Dermis lymphatic vessel endothelial cell (primary cell): ENCODE results near the gene NTN3. TPM values are rescaled to one million over a fixed set of nuclear protein-coding genes. Genes with fewer than 3 reads are reported as not detected.

Source experiments
- total RNA-seq: library from RNA; depleted of rRNA; stranded (reverse); fragments of >200 nt; gene quantifications from 2 replicates; pipeline ENCODE4 v1.2.1, GENCODE V29; 2014

The NTN3 gene
- total RNA-seq, result 0.09 TPM in 1 of 2 replicates, not detected in the other

GRCh38 chr16:2471016-2471652, at the start of gene NTN3:
Gene NTN3, plus strand, starts transcription at chr16:2471297. Its CDS starts 405 bp downstream, at chr16:2471702.

GRCh38 chr16:2429034-2429770, 41.9 kb upstream of the NTN3 start, which contains the start of gene CCNF:
Gene CCNF, plus strand, starts transcription at chr16:2429447. Its CDS starts 35 bp downstream, at chr16:2429482.

GRCh38 chr16:2459647-2460390, 11.3 kb upstream of the NTN3 start, which contains the start of gene TEDC2:
Gene TEDC2, plus strand, starts transcription at chr16:2460109. Its CDS starts 36 bp downstream, at chr16:2460145.

GRCh38 chr16:2474877-2475412, 3.8 kb downstream of the NTN3 start, which contains the start of gene TBC1D24:
Gene TBC1D24, plus strand, starts transcription at chr16:2475127. Its CDS starts 21,022 bp downstream, at chr16:2496149.

GRCh38 chr16:2513405-2514332, 42.6 kb downstream of the NTN3 start, which contains the start of gene ATP6V0C:
Gene ATP6V0C, plus strand, starts transcription at chr16:2513952. Its CDS starts 152 bp downstream, at chr16:2514104.

GRCh38 chr16:2520097-2520783, 49.1 kb downstream of the NTN3 start, which contains the start of gene AMDHD2:
Gene AMDHD2, plus strand, starts transcription at chr16:2520371. Its CDS starts 88 bp downstream, at chr16:2520459.

Other genes starting within 250 kb of the NTN3 start
- gene E4F1, start 247.7 kb upstream of the NTN3 start, total RNA-seq, result 20.9 and 22.1 TPM in 2 replicates
- gene DNASE1L2, start 234.9 kb upstream of the NTN3 start, total RNA-seq, result 0.22 and 0.26 TPM in 2 replicates
- 27.7 and 31.9 TPM in 2 replicates for gene ECI1, start 219.7 kb upstream of the NTN3 start, total RNA-seq
- gene RNPS1, start 203.2 kb upstream of the NTN3 start, total RNA-seq, result 29.7 and 44.9 TPM in 2 replicates
- 11.4 and 20.8 TPM in 2 replicates for gene ABCA3, start 130.6 kb upstream of the NTN3 start, total RNA-seq
- gene CCNF, start 41.9 kb upstream of the NTN3 start, total RNA-seq, result 7.0 and 9.1 TPM in 2 replicates
- 1.7 and 2.1 TPM in 2 replicates for gene TEDC2, start 11.2 kb upstream of the NTN3 start, total RNA-seq
- gene TBC1D24, start 3.8 kb downstream of the NTN3 start, total RNA-seq, result 5.9 and 8.1 TPM in 2 replicates
- 5.9 and 6.4 TPM in 2 replicates for gene ATP6V0C, start 42.7 kb downstream of the NTN3 start, total RNA-seq
- 31.8 and 37.8 TPM in 2 replicates for gene AMDHD2, start 49.1 kb downstream of the NTN3 start, total RNA-seq
- not detected in 2 replicates for gene CEMP1, start 60.1 kb downstream of the NTN3 start, total RNA-seq
- gene PDPK1, start 66.7 kb downstream of the NTN3 start, total RNA-seq, result 14.1 and 14.9 TPM in 2 replicates
- 13.3 and 15.0 TPM in 2 replicates for gene KCTD5, start 211.2 kb downstream of the NTN3 start, total RNA-seq
- 0.22 and 0.26 TPM in 2 replicates for gene PRSS27, start 248.9 kb downstream of the NTN3 start, total RNA-seq